NCI-H226 (cell line): ENCODE results near the gene CRPPA.
"Not testable (repeated sequence)": the region's sequence is repeated elsewhere in the genome, so short reads cannot be mapped to it uniquely, and the experiment has no call there.

Experiments
- DNase-seq: peaks from one replicate; pipeline ENCODE4 v3.0.0-alpha.2; 2015

The CRPPA gene

GRCh38 chr7:16421333-16422102, at the start of gene CRPPA:
CRPPA (minus strand) TSS chr7:16421538; CDS start chr7:16421322, 216 bp downstream.
- DNase-seq: no peak

- no peak for DNase-seq
Measured at GRCh38 chr7:16465469-16466361, 44.4 kb upstream of the CRPPA start, which contains the start of gene SOSTDC1. SOSTDC1 (minus strand) TSS chr7:16465738; CDS start chr7:16465668, 70 bp downstream.

DNA sequence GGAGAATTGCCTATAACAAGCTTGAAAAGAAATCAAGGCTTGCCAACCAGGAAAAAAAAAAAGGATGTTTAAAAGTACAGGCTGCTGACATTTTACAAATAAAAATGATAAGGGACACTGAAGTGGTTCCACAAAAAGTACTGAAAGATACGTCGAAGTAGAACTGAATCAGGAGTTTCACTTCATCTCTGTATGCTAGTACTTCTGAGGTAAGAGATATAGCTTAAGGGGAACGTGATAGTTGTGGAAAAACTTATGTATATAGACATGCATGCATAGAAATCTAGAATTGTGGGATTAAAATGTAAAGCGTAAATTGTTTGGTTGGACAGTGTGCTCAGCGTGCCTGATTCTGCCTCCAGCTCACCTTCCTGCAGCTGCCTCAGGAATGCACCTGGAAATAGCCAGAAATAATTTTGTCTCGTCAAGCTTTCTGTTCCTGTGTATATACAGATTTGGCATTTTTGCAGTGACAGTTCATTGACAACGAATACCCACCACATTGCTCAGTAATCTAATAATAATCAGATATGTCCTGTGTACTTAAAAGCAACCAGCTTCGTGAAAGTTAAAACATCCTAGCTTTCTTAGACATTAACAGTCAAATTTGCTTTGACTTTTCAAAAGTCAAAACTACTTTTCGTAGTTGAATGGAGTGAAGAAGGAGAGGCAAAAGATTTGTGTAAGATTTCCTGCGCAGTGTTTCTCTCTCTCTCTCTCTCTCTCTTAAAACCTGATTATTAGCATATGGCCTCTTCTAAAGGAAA, 42.8 kb upstream of the CRPPA start:
- no peak for DNase-seq

DNA sequence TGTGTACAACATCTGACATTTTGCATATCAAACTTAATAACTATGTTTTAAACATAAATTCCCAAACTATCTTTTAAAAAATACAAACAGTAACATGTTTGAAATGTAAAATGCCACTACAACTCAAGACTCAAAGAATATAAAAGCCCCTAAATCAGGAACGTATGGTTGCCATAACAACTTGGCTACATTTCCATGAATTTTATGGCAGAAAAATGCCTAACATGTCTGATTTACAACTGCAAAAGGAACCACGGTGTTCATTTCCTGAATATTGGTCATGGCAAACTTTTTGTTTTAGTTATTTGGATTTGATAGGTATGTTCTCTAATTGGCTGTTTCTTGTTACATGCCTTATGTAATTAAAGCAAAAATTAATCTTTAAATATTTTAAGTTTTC, 42.2 kb upstream of the CRPPA start:
- DNase-seq: no peak

GRCh38 chr7:16462431-16462889, 41.1 kb upstream of the CRPPA start:
- no peak for DNase-seq

DNA sequence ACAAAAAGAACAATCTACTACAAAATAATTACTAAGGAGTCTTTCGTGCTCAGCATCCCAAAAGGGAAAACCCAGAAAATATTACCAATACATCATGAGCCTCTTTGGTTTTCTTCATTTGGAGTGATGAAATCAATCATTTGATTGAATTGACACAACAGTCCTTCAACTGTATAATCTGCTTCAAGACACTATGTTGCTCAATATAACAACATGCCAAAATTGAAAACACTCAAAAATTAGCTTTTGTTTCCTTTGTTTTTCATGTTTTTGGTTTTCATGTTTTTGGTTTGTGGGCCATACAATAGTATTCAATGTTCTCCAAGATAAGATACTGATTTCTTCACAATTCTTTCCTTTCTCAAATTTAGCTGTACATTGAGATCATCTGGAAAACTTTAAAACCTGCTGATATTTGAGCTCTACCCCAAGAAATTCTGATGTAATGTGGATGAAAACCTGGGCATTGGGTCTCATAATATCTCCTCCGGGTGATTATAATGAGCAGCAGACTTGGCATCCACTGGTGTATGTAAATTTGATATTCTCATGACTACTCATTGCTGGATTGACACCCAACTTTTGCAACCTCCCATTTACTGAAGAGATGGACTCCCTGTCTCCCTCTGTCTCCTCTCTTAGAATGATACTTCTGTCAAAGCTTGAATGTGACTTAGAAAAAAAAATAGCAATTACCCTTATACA, 39.6 kb upstream of the CRPPA start:
- no peak for DNase-seq

DNA sequence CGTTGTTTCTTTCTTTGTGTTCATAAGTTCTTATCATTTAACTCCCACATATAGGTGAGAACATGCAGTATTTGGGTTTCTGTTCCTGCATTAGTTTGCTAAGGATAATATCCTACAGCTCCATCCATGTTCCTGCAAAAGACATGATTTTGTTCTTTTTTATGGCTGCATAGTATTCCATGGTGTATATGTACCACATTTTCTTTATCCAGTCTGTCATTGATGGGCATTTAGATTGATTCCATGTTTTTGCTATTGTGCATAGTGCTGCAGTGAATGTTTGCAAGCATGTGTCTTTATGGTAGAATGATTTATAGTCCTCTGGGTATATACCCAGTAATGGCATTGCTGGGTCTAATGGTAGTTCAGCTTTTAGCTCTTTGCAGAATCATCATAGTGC, 35.0 kb upstream of the CRPPA start:
- DNase-seq: not testable (repeated sequence)

DNA sequence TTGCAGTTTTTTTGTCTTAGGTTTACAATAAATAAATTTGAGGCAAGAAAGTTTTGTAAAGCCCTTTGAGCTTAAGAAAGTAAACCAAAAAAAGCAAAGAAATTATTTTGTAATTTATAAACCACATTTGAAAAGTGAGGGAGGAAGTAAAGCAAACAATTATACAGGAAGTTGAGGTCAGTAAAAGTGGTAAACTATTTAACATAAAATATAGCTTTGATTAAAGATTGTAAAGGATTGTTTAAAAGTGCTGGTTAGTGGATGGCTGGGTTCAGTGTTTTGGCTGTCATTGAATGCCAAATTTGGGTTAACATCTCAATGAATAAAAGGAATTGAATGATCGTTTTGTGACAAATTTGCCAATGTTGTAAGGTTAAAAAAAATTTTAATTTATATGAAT, 34.3 kb upstream of the CRPPA start:
- DNase-seq: no peak

- no peak for DNase-seq
Measured at GRCh38 chr7:16450366-16450765, 29.0 kb upstream of the CRPPA start.

- no peak for DNase-seq
Measured at GRCh38 chr7:16447876-16448275, 26.5 kb upstream of the CRPPA start.

DNA sequence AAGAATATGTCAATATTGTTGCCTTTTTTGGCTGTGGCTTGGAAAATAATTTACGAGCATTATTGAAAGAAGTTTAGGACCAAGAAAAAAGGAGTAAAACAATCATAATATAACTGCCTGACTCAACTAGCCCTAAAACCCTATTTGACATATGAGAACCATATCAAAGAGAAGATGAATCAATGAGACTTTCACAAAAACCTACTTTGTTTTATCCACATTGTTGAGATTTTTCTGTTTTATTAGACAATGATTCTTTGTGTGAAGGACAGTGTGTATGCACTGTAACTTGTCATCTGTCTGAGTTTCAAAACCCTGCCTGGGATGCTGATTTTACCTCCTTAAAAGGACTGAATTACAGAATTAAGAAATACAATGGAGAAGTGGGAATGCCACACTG, 25.2 kb upstream of the CRPPA start:
- no peak for DNase-seq

GRCh38 chr7:16443871-16444270, 22.5 kb upstream of the CRPPA start:
- DNase-seq: not testable (repeated sequence)

- no peak for DNase-seq
Measured at GRCh38 chr7:16438988-16439387, 17.6 kb upstream of the CRPPA start.

DNA sequence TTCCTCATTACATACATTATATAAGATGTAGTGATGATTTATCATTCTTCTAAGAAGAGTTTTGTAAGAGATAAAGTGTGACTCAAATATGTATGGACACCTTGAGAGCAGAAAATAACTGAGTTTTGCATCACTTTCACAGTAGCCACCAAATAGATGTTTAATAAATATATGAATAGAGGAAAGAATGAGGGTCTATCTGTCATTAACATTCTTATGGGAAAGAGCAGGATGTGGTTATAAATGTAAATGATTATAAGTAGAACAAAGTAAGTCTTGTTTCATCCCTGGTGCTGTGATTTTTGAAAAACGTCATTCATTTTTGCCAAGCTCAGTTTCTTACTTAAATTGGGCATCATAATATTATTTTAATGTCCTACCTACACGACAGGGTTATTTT, 15.0 kb upstream of the CRPPA start:
- DNase-seq: no peak

- DNase-seq: no peak
Measured at GRCh38 chr7:16433568-16434122, 12.3 kb upstream of the CRPPA start.

DNA sequence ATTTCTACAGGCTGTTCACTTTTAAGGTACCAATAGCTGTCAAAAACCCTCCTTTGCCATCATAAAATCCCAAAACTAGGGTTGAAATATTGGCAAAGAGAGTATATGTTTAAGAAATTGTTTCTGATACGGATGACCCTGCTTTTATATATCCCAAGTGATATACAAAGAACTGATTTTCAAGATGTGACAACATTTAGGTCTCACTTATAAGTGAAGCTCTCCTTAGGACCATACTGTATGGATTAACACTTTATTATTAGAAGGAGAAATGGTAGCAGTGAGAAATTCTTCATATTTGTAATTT, 11.0 kb upstream of the CRPPA start:
- DNase-seq: no peak

DNA sequence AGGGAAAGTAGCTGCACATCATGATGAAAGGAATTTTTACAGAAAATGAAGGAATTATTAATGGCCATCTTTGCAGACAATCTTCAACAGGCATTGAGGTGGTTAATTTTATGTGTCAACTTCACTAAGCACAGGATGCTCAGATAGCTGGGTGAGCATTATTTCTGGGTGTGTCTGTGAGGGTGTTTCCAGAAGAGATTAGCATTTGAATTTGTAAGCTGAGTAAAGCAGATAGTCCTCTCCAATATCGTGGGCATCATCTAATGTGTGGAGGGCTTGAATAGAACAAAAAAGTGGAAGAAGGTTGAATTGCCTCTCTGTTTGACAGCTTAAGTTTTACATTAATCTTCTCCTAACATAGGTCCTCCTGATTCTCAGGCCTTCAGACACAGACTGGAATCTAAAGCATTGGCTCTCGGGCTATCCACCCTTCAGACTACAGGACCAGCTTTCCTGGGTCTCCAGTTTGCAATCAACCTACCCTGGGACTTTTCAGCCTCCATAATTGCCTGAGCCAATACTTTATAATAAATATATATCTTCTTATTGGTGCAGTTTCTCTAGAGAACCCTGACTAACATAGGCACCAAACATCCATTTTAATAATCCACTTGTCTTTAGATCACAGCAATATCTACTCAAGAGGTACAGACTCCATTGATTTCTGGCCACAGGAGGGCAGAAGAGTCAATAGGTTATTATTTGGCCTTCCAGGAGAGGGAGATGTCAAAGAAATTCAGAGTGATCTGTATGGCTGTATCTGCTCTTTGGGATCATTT, 10.5 kb upstream of the CRPPA start:
- DNase-seq: peak; percentile 31

DNA sequence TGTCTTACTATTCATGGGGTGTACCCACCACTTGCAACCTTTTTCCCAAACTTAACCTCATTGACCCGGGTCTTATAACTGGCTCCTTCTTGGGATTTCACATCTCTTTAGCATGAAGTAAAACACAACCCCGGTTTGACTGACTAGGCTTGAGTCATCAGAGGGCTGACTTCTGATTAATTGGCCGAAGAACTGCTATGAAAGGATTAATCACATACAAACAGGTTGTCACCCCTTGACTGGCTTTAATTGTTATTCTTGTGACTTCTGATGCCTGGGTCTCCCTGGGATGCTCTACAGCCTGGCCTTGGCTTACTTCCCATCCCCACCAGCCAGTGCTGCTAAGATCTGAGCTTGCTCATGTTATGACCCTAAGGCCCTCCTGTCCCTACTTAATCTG, 8.8 kb upstream of the CRPPA start:
- DNase-seq: peak; percentile 51

DNA sequence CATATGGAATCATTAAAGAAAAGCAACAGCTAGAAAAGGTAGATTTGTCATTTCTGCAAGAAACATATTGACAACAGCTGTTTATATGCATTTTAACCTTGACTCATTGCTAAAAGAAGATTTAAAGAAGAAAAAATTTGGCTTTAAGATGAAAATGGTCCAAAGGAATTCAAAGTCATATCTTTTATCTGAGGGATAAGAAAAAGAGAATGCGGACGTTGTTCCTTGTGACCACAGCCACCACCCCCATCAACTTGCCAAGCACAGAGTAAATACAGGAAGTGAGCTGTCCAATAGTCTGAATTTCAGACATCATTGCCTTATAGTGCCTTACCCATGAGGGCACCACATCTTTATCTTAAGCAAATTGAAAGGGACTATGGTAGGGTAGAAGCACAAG, 7.3 kb upstream of the CRPPA start:
- DNase-seq: peak; percentile 67

GRCh38 chr7:16428182-16428581, 6.8 kb upstream of the CRPPA start:
- DNase-seq: no peak

GRCh38 chr7:16423761-16424160, 2.4 kb upstream of the CRPPA start:
- no peak for DNase-seq

GRCh38 chr7:16422917-16423316, 1.6 kb upstream of the CRPPA start:
- no peak for DNase-seq
